Rectal smooth muscle tissue (tissue), 1 donor: Measurements from ENCODE around the gene SOST.

Source experiments
- H3K27ac ChIP-seq: one replicate; pipeline ENCODE4 v1.7.0; 2013; ENCODE audit warnings: low read depth, low read length, inconsistent platforms
- H3K27me3 ChIP-seq: one replicate; pipeline ENCODE4 v1.7.0; 2013; ENCODE audit warnings: low read length; ENCODE audit not compliant: control insufficient read depth, insufficient read depth
- H3K36me3 ChIP-seq: one replicate; pipeline ENCODE4 v1.7.0; 2013; ENCODE audit warnings: low read length; ENCODE audit not compliant: control insufficient read depth, insufficient read depth
- H3K4me1 ChIP-seq: one replicate; pipeline ENCODE4 v1.7.0; 2013; ENCODE audit warnings: low read length; ENCODE audit not compliant: control insufficient read depth, insufficient read depth
- H3K4me3 ChIP-seq: one replicate; pipeline ENCODE4 v1.7.0; 2013; ENCODE audit warnings: low read length
- H3K9ac ChIP-seq: one replicate; pipeline ENCODE4 v1.7.0; 2013; ENCODE audit warnings: low read length

The SOST gene

DNA sequence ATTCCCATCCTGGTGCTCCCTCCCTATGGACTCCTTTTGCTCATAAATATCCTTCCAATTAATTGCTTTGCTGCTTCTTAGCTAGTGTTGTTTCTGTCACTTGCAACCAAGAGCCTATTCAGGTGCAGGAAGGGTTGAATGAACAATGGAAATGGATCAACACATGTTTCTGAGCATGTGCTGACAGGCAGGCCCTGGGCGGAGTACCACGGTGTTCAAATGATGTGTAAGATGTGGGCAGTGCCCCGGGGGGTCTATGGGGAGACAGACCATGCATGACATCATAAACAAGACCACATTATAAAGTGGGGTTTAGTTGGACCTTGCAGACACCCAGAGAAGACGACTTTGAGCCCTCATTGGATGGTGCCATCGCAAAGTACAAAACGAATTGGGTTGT lies 48.5 kb downstream of the SOST start:
- Histone ChIP-seq H3K36me3 (no peaks in the 10 kb centered on the region), H3K4me3 (no peak overlapping the region), H3K9ac (no peak overlapping the region), H3K27ac (no peak overlapping the region), H3K4me1 (no peaks in the 10 kb centered on the region), H3K27me3 (peaks cover 15% of the 10 kb centered on the region)

DNA sequence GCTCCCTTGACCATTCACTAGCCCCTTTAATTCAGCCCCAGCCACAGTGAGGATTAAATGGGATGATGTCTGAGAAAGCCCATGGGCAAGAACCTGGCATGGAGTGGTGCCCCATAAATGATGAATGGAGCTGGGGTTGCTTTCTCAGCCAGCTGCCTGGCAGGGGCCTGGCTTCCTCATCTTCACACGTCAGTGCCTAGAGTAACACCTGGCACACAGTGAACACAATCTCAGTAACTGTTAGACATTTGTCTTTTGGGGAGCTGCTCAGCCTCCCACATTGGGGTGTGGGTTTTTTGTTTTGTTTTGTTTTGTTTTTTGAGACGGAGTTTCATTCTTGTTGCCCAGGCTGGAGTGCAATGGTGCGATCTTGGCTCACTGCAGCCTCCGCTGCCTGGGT lies 49.4 kb downstream of the SOST start:
- Histone ChIP-seq H3K9ac (no peak overlapping the region), H3K4me1 (no peaks in the 10 kb centered on the region), H3K4me3 (no peak overlapping the region), H3K27me3 (peaks cover 12% of the 10 kb centered on the region), H3K27ac (no peak overlapping the region), H3K36me3 (no peaks in the 10 kb centered on the region)

DNA sequence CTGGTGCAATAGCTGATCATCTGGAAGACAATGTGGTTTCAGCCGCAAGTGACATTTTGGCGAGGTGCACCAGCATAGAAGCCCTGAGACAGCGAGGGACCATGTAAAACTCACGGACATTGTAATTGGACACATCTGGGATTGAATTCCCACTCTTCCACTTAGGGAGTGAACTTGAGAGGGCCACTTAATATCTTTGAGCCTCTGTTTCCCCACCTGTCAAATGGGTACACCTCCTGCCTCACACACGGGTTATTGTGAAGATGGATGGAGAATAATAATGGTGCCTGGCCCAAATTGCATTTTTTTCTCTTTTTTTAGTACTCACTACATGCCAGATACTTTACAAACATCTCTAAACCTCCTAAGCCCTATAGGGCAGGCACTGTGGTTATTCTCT lies 51.4 kb downstream of the SOST start:
- no peak overlapping the region for H3K4me3 ChIP-seq
- no peak overlapping the region for H3K9ac ChIP-seq
- H3K36me3 ChIP-seq = no peaks in the 10 kb centered on the region
- no peak overlapping the region for H3K27ac ChIP-seq
- peaks cover 10% of the 10 kb centered on the region for H3K27me3 ChIP-seq
- no peaks in the 10 kb centered on the region for H3K4me1 ChIP-seq

DNA sequence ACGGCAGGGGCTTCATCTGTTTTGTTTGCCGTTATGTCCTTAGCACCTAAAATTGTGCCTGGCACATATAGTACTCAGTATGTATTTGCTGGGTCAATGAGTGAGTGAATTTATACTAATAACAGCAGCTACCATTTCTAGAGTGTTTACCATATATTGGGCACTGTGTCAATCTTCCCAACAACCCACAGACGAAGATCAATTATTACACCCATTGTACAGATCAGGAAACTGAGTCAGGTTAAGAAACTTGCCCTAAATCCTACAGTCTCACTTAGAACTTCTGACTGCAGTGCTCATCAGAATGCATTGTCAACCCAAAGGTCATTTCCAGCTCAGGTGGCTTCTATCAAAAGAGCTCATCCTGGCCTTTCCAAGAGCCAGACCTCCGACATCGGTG lies 52.4 kb downstream of the SOST start:
- peaks cover 10% of the 10 kb centered on the region for H3K27me3 ChIP-seq
- H3K4me3 ChIP-seq = no peak overlapping the region
- no peaks in the 10 kb centered on the region for H3K36me3 ChIP-seq
- no peak overlapping the region for H3K9ac ChIP-seq
- no peak overlapping the region for H3K27ac ChIP-seq
- H3K4me1 ChIP-seq = no peaks in the 10 kb centered on the region
